Measurements from ENCODE around the gene SMIM35. TPM values are rescaled to one million over a fixed set of nuclear protein-coding genes. Genes with fewer than 3 reads are reported as not detected.

The SMIM35 gene
- total and polyA plus RNA-seq, 2 of the 13 experiments (the other 11 are each of a cell fraction or from before 2014, with no cell fraction given), result not detected

DNA sequence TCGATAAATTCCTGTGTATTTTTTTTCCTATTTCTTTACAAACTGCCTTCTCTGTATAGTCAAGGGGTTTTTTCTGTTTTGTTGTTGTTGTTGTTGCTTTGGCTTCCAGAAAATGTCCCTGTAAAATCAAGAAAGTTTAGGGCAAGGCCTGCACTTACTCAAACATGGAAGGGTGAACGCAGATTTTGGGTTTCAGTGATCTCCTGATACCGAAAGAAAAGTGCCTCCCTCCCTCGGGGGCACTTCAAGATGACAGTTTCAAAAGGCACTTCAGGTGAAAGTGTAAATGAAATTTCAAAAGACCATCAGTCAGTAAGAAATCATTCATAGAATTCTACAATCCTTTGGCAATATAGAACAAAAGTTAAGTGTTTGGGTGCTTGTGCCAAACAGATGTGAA is 53.3 kb downstream of the SMIM35 start:
- ChIA-PET POLR2A (no interaction called here), CTCF (ENCODE audit: low intra/inter-chr PET ratio, low total read pairs) (no interaction called here)
- Histone ChIP-seq H3K4me1 (ENCODE audit: insufficient read depth, low read length) (no peaks in the 10 kb centered on the region), H3K27me3 (ENCODE audit: control insufficient read depth in 1 of 2, insufficient read depth in 2 of 2, low read length in 2 of 2) (peaks cover 0 to 16% of the 10 kb centered on the region in 2 experiments; a peak in 3 of 5 replicates), H3K79me2 (ENCODE audit: insufficient read depth, low read length) (no peaks in the 10 kb centered on the region), H3K4me3 (replicated peaks in 1 of 3; ENCODE audit: insufficient read depth in 1 of 3, low read depth in 2 of 3, low read length in 3 of 3) (no peak overlapping the region), H2AFZ (ENCODE audit: low read length) (no peak overlapping the region), H3K9me3 (ENCODE audit: low read length) (no peaks in the 10 kb centered on the region), H3K9ac (ENCODE audit: insufficient read depth, low read depth, low read length) (no peak overlapping the region), H3K27ac (ENCODE audit: extremely low read length, insufficient read depth, low read length) (no peak overlapping the region), H4K20me1 (ENCODE audit: insufficient read depth, low read length) (no peaks in the 10 kb centered on the region), H3K4me2 (ENCODE audit: low read depth, low read length) (no peak overlapping the region), H3K36me3 (replicated peaks in 1 of 2; ENCODE audit: control insufficient read depth in 1 of 2, insufficient read depth in 2 of 2, low read length in 2 of 2) (no peaks in the 10 kb centered on the region)
- 43% methylated on average over 4 of the region's 4 CpGs for WGBS (ENCODE audit: low lambda C conversion rate)
- no TSS peak for BruUV-seq (replicated peaks)
- TF ChIP-seq RORA (CRISPR knock-in tag; IDR thresholded peaks at IDR 0.05), result no peak
- no peak for TF ChIP-seq SP140L (CRISPR knock-in tag; IDR thresholded peaks at IDR 0.05; ENCODE audit: borderline replicate concordance)
- TF ChIP-seq MYNN (CRISPR knock-in tag; IDR thresholded peaks at IDR 0.05; ENCODE audit: low read depth), result no peak
- TF ChIP-seq SP5 (CRISPR knock-in tag; IDR thresholded peaks at IDR 0.05; ENCODE audit: borderline replicate concordance, low read depth), result no peak
- TF ChIP-seq ZNF883 (CRISPR knock-in tag; IDR thresholded peaks at IDR 0.05; ENCODE audit: not compliant biosample characterization), result no peak
- TF ChIP-seq ZMYM3 (CRISPR knock-in tag; IDR thresholded peaks at IDR 0.05), result no peak
- no peak for TF ChIP-seq SMAD3 (CRISPR knock-in tag; IDR thresholded peaks at IDR 0.05)
- no peak for TF ChIP-seq BORCS8-MEF2B (CRISPR knock-in tag; IDR thresholded peaks at IDR 0.05)
- TF ChIP-seq SKI (IDR thresholded peaks at IDR 0.05; ENCODE audit: partially characterized antibody), result no peak
- no peak for TF ChIP-seq NFAT5 (CRISPR knock-in tag; IDR thresholded peaks at IDR 0.05)
- no peak for TF ChIP-seq HOXA7 (CRISPR knock-in tag; IDR thresholded peaks at IDR 0.05)
- TF ChIP-seq DMAP1 (CRISPR knock-in tag; IDR thresholded peaks at IDR 0.05), result no peak
- TF ChIP-seq PLSCR1 (CRISPR knock-in tag; IDR thresholded peaks at IDR 0.05; ENCODE audit: borderline replicate concordance), result no peak
- TF ChIP-seq ZFP62 (CRISPR knock-in tag; IDR thresholded peaks at IDR 0.05), result no peak
- ATAC-seq, result no peak
- no peak for FAIRE-seq
- in situ Hi-C loops (cut with HindIII; ENCODE audit: extremely low pct_ligation_motif_present, low pct_unique_long_range_greater_than_20kb) (no loop called here), intact Hi-C loops (cut with micrococcal nuclease; ENCODE audit: unreplicated experiment) (no loop called here)
- no peak for DNase-seq (ENCODE audit: low spot score)
